ENCODE measurements around the gene MYL12B. TPM values are rescaled to one million over a fixed set of nuclear protein-coding genes. Genes with fewer than 3 reads are reported as not detected.
A peak's percentile ranks its signal among the peaks of the same experiment; 100 is the strongest.

The MYL12B gene
- polyA plus RNA-seq, 2 of the 4 experiments (the other 2 are of a cell fraction) = 419 to 498 TPM

- FAIRE-seq = no peak
- ChIA-PET POLR2A (no interaction called here), CTCF (no interaction called here)
- peak overlapping the region; percentile 45 for H3K4me2 ChIP-seq
- H3K4me3 ChIP-seq = no peak overlapping the region
- TF ChIP-seq MAX (IDR thresholded peaks at IDR 0.05) (no peak), NR3C1 (IDR thresholded peaks at IDR 0.05) (no peak), JUN (IDR thresholded peaks at IDR 0.05) (no peak), PBX3 (IDR thresholded peaks at IDR 0.05) (no peak), ELK1 (IDR thresholded peaks at IDR 0.05; ENCODE audit: low read depth, low read length) (no peak)
- DNase-seq (ENCODE audit: low read depth in 1 of 2, low spot score in 1 of 2) = no peak
- peaks cover 50% of the 10 kb centered on the region for H3K4me1 ChIP-seq
- H3K9me3 ChIP-seq = no peaks in the 10 kb centered on the region
- ATAC-seq = no peak
- peak overlapping the region; percentile 18 to 32; a peak in 3 of 6 replicates for H3K27ac ChIP-seq
- WGBS (ENCODE audit: missing lambda C conversion rate) = 37% methylated on average over 4 of the region's 4 CpGs
Measured at GRCh38 chr18:3323900-3324299, 62.0 kb downstream of the MYL12B start.

Other genes with a start within 250 kb of the MYL12B start
- gene LPIN2, start 249.0 kb upstream of the MYL12B start, polyA plus RNA-seq (2011; rRNA removed) = 21.1 and 23.7 TPM in 2 replicates
- 12.5 to 14.0 TPM (median 12.9 TPM) in 3 replicates for gene LPIN2, start 249.0 kb upstream of the MYL12B start, polyA plus RNA-seq (2017; fragmentation: RNase III; extraction: RNeasy Plus Mini Kit Qiagen cat#74134 plus additional on column Dnase treatment)
- 0.30 and 0.36 TPM in 2 replicates for gene MYOM1, start 42.2 kb upstream of the MYL12B start, polyA plus RNA-seq (2011; rRNA removed)
- 0.18 to 0.34 TPM (median 0.33 TPM) in 3 replicates for gene MYOM1, start 42.2 kb upstream of the MYL12B start, polyA plus RNA-seq (2017; fragmentation: RNase III; extraction: RNeasy Plus Mini Kit Qiagen cat#74134 plus additional on column Dnase treatment)
- 446 and 510 TPM in 2 replicates for gene MYL12A, start 14.3 kb upstream of the MYL12B start, polyA plus RNA-seq (2011; rRNA removed)
- 514 to 544 TPM (median 539 TPM) in 3 replicates for gene MYL12A, start 14.3 kb upstream of the MYL12B start, polyA plus RNA-seq (2017; fragmentation: RNase III; extraction: RNeasy Plus Mini Kit Qiagen cat#74134 plus additional on column Dnase treatment)
- gene TGIF1, start 188.0 kb downstream of the MYL12B start, polyA plus RNA-seq (2011; rRNA removed) = 174 and 196 TPM in 2 replicates
- 132 to 160 TPM (median 159 TPM) in 3 replicates for gene TGIF1, start 188.0 kb downstream of the MYL12B start, polyA plus RNA-seq (2017; fragmentation: RNase III; extraction: RNeasy Plus Mini Kit Qiagen cat#74134 plus additional on column Dnase treatment)